Measurements from ENCODE around the gene CCSER2.
"Not testable (repeated sequence)": the region's sequence is repeated elsewhere in the genome, so short reads cannot be mapped to it uniquely, and the experiment has no call there.

Gene CCSER2

DNA sequence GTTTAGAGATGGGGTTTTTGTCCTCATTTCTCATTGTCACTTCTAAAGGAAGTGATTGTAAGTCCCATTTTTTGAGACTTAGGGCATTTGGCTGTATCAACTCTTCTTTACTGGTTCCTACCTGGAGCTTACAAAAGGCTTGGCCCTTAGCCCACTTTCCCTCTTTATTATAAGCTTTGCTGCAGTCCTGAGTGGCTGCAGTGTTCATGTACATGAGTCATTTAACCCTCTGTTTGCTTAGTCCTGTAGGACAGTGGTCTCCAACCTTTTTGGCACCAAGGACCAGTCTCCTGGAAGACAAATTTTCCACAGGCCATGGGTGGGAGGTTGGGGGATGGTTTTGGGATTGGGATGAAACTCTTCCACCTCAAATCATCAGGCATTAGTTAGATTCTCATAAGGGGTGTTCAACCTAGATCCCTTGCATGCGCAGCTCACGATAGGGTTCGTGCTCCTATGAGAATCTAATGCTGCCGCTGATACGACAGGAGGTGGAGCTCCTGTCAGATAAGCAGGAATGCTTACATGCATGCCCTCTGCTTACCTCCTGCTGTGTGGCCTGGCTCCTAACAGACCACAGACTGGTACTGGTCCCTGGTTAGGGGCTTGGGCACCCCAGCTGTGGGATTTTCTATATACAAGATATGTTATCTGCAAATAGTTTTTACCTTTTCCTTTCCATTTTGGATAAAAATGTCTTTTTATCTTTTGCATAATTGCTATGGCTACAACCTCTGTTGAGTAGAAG is 99.7 kb downstream of the CCSER2 start:
- no peak overlapping the region for H3K4me3 ChIP-seq (ENCODE audit: low read length)

DNA sequence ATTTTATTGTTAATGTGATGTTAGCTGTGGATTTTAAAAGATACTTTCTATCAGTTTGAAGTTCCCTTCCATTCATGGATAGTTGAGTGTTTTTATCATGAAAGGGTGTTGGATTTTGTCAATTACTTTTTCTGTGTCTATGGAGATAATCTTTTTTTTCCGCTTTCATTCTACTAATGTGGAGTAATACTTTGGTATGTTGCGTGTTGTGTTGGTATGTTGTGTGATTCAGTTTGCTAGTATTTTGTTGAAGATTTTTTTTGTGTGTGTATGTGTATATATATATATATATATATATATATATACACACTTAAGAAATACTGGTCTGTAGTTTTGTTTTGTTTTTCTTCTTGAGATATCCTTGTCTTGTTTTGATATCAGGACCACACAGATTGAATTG is 100.3 kb downstream of the CCSER2 start:
- peaks cover 9% of the 10 kb centered on the region for H3K36me3 ChIP-seq (ENCODE audit: insufficient read depth, low read length)
- H3K4me2 ChIP-seq (ENCODE audit: low read length), result no peak overlapping the region
- no peaks in the 10 kb centered on the region for H3K9me3 ChIP-seq (replicated peaks; ENCODE audit: low read length)
- no peaks in the 10 kb centered on the region for H3K27me3 ChIP-seq (ENCODE audit: control insufficient read depth, insufficient read depth, low read length)
- H3K4me1 ChIP-seq (ENCODE audit: control insufficient read depth, insufficient read depth, low read length), result peaks cover 28% of the 10 kb centered on the region
- no peak overlapping the region for H3K4me3 ChIP-seq (ENCODE audit: low read length)
- H3K9ac ChIP-seq (ENCODE audit: low read depth, low read length), result no peak overlapping the region

More for the DNA sequence above, 99.7 kb downstream of the CCSER2 start:
- Histone ChIP-seq H3K4me1 (ENCODE audit: control insufficient read depth, insufficient read depth, low read length) (peaks cover 32% of the 10 kb centered on the region), H3K27me3 (ENCODE audit: control insufficient read depth, insufficient read depth, low read length) (no peaks in the 10 kb centered on the region), H3K9ac (ENCODE audit: low read depth, low read length) (no peak overlapping the region), H3K36me3 (ENCODE audit: insufficient read depth, low read length) (peaks cover 9% of the 10 kb centered on the region), H3K4me2 (ENCODE audit: low read length) (no peak overlapping the region), H3K9me3 (replicated peaks; ENCODE audit: low read length) (no peaks in the 10 kb centered on the region)

DNA sequence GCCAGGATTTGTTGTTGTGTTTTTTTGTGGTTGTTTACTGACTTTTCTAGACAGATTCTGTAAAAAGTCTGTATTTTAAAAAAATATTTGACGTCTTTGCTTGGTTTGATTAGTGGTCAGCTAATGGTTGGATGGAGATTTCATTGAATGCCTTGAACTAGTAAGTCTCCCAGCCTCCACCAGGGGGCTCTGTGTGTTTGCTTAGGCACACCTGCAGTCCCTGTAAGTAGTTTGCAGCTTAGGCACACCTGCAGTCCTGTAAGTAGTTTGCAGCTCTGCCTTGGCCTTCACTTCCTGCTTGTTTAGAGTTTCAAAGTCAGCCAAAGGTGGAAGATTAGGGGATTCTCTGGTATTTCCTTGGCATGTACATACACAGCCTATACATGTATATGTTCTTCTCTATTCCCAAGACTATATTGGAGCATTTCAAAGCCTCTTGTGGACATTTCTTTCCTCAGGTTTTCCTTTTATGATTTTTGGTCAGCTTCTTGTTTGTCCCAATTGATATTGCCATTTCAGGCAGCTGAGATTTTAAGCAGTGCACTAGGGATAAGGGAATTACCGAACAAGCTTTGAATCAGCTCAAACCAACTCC is 101.6 kb downstream of the CCSER2 start:
- peaks cover 9% of the 10 kb centered on the region for H3K36me3 ChIP-seq (ENCODE audit: insufficient read depth, low read length)
- peaks cover 18% of the 10 kb centered on the region for H3K4me1 ChIP-seq (ENCODE audit: control insufficient read depth, insufficient read depth, low read length)
- H3K9me3 ChIP-seq (replicated peaks; ENCODE audit: low read length), result no peaks in the 10 kb centered on the region
- no peak overlapping the region for H3K4me3 ChIP-seq (ENCODE audit: low read length)
- no peak overlapping the region for H3K9ac ChIP-seq (ENCODE audit: low read depth, low read length)
- H3K27me3 ChIP-seq (ENCODE audit: control insufficient read depth, insufficient read depth, low read length), result no peaks in the 10 kb centered on the region
- no peak overlapping the region for H3K4me2 ChIP-seq (ENCODE audit: low read length)

DNA sequence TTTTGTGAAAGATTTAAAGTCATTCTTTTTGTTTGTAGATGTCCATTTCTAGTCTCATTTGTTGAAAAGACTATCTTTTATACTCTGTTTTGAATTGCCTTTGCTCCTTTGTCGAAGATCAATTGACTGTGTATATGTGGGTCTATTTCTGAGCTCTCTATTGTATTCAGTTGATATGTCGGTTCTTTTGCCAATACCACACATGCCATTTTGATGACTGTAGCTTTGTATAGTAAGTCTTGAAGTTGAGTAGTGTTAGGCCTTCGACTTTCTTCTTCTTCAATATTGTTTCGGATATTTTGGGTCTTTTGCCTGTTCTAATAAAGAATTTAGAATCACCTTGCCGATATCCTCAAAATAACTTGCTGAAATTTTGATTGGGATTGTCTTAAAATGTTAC is 104.5 kb downstream of the CCSER2 start:
- Histone ChIP-seq H3K27me3 (ENCODE audit: control insufficient read depth, insufficient read depth, low read length) (no peaks in the 10 kb centered on the region), H3K4me3 (ENCODE audit: low read length) (no peak overlapping the region), H3K4me2 (ENCODE audit: low read length) (no peak overlapping the region), H3K9me3 (replicated peaks; ENCODE audit: low read length) (no peaks in the 10 kb centered on the region), H3K4me1 (ENCODE audit: control insufficient read depth, insufficient read depth, low read length) (peaks cover 6% of the 10 kb centered on the region), H3K36me3 (ENCODE audit: insufficient read depth, low read length) (peaks cover 3% of the 10 kb centered on the region), H3K9ac (ENCODE audit: low read depth, low read length) (no peak overlapping the region)

DNA sequence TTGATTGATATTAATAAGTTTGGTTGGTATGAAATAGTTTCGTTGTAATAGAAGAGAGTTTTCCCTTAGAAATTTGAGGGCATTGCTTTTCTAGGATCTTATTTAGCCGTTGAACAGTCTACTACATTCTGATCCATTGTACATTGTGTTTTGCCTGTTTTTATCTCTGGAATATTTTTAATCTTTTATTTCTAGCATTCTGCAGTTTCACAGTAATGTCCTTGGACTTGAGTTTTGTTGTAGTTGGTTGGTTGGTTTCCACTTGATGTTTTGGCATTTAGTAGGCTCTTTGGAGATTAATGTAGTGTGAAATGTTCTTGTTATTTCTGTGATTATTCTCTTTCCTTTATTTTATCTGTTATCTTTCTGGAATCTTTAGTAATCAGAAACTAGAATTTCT is 112.4 kb downstream of the CCSER2 start:
- Histone ChIP-seq H3K36me3 (ENCODE audit: insufficient read depth, low read length) (peaks cover 22% of the 10 kb centered on the region), H3K4me3 (ENCODE audit: low read length) (no peak overlapping the region), H3K4me2 (ENCODE audit: low read length) (no peak overlapping the region), H3K4me1 (ENCODE audit: control insufficient read depth, insufficient read depth, low read length) (no peaks in the 10 kb centered on the region), H3K9me3 (replicated peaks; ENCODE audit: low read length) (no peaks in the 10 kb centered on the region), H3K9ac (ENCODE audit: low read depth, low read length) (no peak overlapping the region), H3K27me3 (ENCODE audit: control insufficient read depth, insufficient read depth, low read length) (no peaks in the 10 kb centered on the region)

DNA sequence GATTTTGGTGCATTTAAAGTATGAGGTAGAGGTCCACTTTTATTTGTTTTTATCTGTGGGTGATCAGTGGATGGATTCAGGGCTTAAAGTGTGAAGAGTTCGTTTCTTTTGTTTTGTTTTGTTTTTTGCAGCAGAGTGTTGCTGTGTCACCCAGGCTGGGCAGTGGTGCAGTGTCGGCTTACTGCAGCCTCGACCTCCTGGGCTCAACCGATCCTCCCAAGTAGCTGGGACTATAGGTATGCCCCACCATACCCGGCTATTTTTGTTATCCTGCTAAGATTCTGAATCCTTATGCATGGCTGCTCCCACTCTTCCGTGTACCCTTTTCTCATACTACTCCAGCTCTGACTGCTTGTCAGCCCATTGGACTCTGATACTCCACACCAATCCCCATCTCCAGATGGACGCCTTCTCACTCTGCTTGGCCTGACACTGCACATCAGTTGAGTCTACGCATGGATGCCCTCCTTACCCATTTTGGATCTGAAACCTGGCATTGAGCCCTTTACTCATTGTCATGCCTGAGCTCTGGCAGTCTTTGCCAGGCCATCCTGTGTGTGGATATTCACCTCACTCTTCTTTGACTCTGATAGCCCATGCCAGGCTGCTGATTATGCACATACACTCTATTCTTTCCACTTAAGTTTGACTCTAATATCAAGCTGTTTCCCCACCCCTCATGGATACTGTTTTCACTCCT is 119.5 kb downstream of the CCSER2 start:
- Histone ChIP-seq H3K9ac (ENCODE audit: low read depth, low read length) (no peak overlapping the region), H3K4me1 (ENCODE audit: control insufficient read depth, insufficient read depth, low read length) (no peaks in the 10 kb centered on the region), H3K4me2 (ENCODE audit: low read length) (no peak overlapping the region), H3K9me3 (replicated peaks; ENCODE audit: low read length) (no peaks in the 10 kb centered on the region), H3K4me3 (ENCODE audit: low read length) (no peak overlapping the region), H3K36me3 (ENCODE audit: insufficient read depth, low read length) (peaks cover 5% of the 10 kb centered on the region), H3K27me3 (ENCODE audit: control insufficient read depth, insufficient read depth, low read length) (no peaks in the 10 kb centered on the region)

DNA sequence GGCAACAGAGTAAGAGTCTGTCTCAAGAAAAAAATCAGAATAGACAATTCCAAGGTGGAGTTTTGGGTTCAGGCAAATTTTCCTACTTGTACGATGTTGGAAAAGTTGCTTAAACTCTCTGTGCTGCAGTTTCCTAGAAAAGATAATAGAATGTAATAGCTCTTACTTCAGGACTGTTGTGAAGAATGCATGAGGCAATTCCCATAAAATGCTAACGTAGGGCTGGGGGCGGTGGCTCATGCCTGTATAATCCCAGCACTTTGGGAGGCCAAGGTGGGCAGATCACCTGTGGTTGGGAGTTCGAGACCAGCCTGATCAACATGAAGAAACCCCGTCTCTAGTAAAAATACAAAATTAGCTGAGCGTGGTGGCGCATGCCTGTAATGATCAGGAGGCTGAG is 121.0 kb downstream of the CCSER2 start:
- H3K4me2 ChIP-seq (ENCODE audit: low read length); H3K36me3 ChIP-seq (ENCODE audit: insufficient read depth, low read length); H3K4me1 ChIP-seq (ENCODE audit: control insufficient read depth, insufficient read depth, low read length); H3K4me3 ChIP-seq (ENCODE audit: low read length); H3K27me3 ChIP-seq (ENCODE audit: control insufficient read depth, insufficient read depth, low read length); H3K9ac ChIP-seq (ENCODE audit: low read depth, low read length); H3K9me3 ChIP-seq (replicated peaks; ENCODE audit: low read length): not testable (repeated sequence)

DNA sequence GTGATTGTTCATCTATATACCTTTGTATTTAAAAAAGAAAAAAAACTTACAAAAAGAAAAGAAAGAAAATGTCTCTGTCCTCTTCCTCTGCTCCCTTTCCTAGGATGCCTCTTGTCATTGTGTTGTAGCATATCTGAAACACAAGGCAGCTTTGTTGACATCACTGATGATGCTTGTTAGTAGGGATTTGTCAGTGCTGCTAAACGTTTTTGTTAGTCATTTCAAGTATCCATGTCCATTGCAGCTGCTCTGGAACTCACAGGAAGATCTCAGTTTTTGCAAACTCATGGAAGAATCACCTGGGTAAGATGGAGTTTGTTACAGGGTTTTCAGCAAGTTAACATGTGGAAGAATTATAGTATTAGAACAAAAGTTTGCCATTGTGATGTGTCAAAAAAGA is 123.6 kb downstream of the CCSER2 start:
- no peak overlapping the region for H3K4me3 ChIP-seq (ENCODE audit: low read length)

DNA sequence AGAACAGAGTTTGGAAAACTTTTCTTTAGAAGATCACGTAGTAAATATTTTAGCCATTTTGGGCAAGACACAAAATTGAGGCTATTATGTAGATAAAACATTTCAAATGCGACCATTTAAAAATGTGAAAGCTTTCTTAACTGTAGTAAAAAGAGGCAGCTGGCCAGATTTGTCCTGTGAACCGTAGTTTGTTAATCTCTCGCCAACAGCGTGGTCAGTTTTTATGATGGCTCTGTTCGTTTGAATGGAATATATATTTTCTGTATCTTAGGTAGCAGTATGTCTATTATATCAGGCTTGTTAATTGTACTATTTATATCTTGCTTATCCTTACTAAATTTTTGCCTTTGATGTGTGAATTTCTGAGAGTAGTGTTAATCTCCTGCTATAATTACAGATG is 124.9 kb downstream of the CCSER2 start:
- Histone ChIP-seq H3K4me3 (ENCODE audit: low read length) (no peak overlapping the region), H3K27me3 (ENCODE audit: control insufficient read depth, insufficient read depth, low read length) (no peaks in the 10 kb centered on the region), H3K9me3 (replicated peaks; ENCODE audit: low read length) (no peaks in the 10 kb centered on the region), H3K9ac (ENCODE audit: low read depth, low read length) (no peak overlapping the region), H3K4me1 (ENCODE audit: control insufficient read depth, insufficient read depth, low read length) (no peaks in the 10 kb centered on the region), H3K36me3 (ENCODE audit: insufficient read depth, low read length) (peaks cover 7% of the 10 kb centered on the region), H3K4me2 (ENCODE audit: low read length) (no peak overlapping the region)

More for the DNA sequence above, 123.6 kb downstream of the CCSER2 start:
- Histone ChIP-seq H3K36me3 (ENCODE audit: insufficient read depth, low read length) (peaks cover 11% of the 10 kb centered on the region), H3K4me1 (ENCODE audit: control insufficient read depth, insufficient read depth, low read length) (no peaks in the 10 kb centered on the region), H3K9ac (ENCODE audit: low read depth, low read length) (no peak overlapping the region), H3K4me2 (ENCODE audit: low read length) (no peak overlapping the region), H3K27me3 (ENCODE audit: control insufficient read depth, insufficient read depth, low read length) (no peaks in the 10 kb centered on the region), H3K9me3 (replicated peaks; ENCODE audit: low read length) (no peaks in the 10 kb centered on the region)

DNA sequence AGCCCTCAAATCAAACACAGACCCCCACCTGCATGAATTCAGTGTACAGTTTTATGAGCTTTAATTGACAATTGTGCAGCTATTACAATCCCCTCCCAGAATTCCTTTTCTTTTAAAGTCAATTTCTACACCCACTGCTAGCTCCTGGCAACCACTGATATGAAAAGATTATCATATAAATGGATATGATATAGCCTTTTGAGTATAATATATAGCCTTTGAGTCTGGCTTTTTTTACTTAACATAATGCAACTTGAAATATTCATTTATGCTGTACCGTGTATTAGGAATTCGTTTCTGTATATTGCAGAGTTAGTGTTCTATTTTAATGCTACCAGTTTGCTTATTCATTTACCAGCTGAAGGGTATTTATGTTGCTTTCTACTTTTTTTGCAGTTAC is 127.7 kb downstream of the CCSER2 start:
- Histone ChIP-seq H3K4me3 (ENCODE audit: low read length) (no peak overlapping the region), H3K4me2 (ENCODE audit: low read length) (no peak overlapping the region), H3K9ac (ENCODE audit: low read depth, low read length) (no peak overlapping the region), H3K27me3 (ENCODE audit: control insufficient read depth, insufficient read depth, low read length) (no peaks in the 10 kb centered on the region), H3K9me3 (replicated peaks; ENCODE audit: low read length) (no peaks in the 10 kb centered on the region), H3K36me3 (ENCODE audit: insufficient read depth, low read length) (peaks cover 17% of the 10 kb centered on the region), H3K4me1 (ENCODE audit: control insufficient read depth, insufficient read depth, low read length) (no peaks in the 10 kb centered on the region)

DNA sequence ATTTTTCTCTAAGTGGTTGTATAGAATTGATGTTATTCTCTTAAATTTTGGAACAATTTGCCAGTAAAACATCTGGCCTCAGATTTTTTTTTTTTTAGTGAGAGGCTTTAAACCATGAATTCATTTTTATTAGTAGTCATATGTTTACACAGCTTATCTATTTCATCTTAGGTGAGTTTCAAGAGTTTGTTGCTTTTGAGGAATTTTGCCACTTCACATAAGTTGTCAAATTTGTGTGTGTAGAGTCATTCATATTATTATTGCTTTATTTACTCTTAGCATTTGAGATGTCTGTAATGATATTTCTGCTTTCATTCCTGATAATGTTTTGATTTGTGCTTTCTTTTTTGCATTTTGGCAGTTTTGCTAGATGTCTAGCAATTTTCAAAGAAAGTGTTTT is 132.1 kb downstream of the CCSER2 start:
- H3K4me1 ChIP-seq (ENCODE audit: control insufficient read depth, insufficient read depth, low read length), result no peaks in the 10 kb centered on the region
- H3K4me2 ChIP-seq (ENCODE audit: low read length), result no peak overlapping the region
- H3K27me3 ChIP-seq (ENCODE audit: control insufficient read depth, insufficient read depth, low read length), result no peaks in the 10 kb centered on the region
- no peak overlapping the region for H3K9ac ChIP-seq (ENCODE audit: low read depth, low read length)
- peaks cover 19% of the 10 kb centered on the region for H3K36me3 ChIP-seq (ENCODE audit: insufficient read depth, low read length)
- H3K4me3 ChIP-seq (ENCODE audit: low read length), result no peak overlapping the region
- H3K9me3 ChIP-seq (replicated peaks; ENCODE audit: low read length), result no peaks in the 10 kb centered on the region
